ENCODE results near the gene APBB1.

Gene APBB1

DNA sequence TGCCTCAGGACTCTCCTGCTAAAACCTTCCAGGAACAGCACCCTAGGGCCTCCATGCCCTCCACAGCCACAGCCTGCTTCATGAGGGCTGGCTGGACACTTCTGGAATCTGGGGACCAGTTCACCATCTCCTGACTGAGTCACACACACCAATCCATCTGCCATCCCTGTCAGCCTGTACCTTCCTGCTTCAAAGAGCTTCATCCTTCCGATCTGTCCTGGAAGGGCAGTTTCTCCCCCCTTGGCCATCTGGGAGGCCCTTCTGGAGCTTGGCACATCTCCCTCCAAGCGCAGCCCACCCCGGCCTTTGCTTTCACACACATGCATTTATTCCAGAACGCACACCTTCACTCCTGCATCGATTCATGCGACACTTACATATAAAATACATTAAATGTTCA is 13.0 kb downstream of the APBB1 start:
- Histone ChIP-seq H3K27ac (replicated peaks) (no peak overlapping the region), H3K27me3 (ENCODE audit: insufficient read depth, poor library complexity, severe bottlenecking) (no peaks in the 10 kb centered on the region), H3K4me3 (replicated peaks; ENCODE audit: insufficient read depth, low read length) (no peak overlapping the region)
- no peak for DNase-seq (ENCODE audit: low read depth in 1 of 2, low spot score in 1 of 2)
- TF ChIP-seq GABPA (IDR thresholded peaks at IDR 0.05; ENCODE audit: low read depth) (no peak), POLR2AphosphoS5 (IDR thresholded peaks at IDR 0.05; ENCODE audit: low read depth) (no peak)

DNA sequence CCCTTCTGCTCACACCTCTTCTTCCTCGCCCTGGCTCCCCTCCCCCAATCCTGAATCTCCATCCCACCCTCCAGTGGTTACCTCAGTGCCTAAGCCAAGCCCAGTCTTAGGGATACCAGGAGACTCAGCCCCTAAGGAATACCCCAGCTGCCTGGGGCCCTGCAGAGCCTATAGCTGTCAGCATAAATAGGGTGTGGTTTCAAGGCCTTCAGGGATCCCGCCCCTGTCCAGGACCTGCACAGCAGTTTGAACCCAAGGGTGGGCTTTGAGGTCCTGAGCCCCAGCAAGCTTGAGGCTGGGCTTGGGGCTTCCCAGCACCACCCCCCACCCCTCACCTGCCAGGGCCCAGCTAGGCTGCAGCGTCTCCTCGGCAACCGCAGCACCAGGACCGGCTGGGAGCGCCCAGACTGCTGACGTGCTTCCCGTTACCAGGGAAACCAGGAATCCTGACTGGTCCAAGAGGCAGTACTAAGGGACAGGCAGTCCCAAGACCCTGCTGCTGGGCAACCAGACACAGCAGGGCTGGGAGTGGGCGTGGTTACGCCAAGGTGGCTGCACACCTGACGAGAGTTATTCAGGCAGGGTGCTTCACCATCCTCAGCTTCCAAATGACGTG is 13.7 kb downstream of the APBB1 start:
- no peaks in the 10 kb centered on the region for H3K27me3 ChIP-seq (ENCODE audit: insufficient read depth, poor library complexity, severe bottlenecking)
- no peak overlapping the region for H3K4me3 ChIP-seq (replicated peaks; ENCODE audit: insufficient read depth, low read length)
- TF ChIP-seq GABPA (IDR thresholded peaks at IDR 0.05; ENCODE audit: low read depth) (no peak), POLR2AphosphoS5 (IDR thresholded peaks at IDR 0.05; ENCODE audit: low read depth) (no peak), SPI1 (IDR thresholded peaks at IDR 0.05; ENCODE audit: borderline replicate concordance, low read depth) (no peak), REST (IDR thresholded peaks at IDR 0.05; ENCODE audit: insufficient replicate concordance, low read depth) (no peak)
- TF ChIP-seq, protein P1, sequence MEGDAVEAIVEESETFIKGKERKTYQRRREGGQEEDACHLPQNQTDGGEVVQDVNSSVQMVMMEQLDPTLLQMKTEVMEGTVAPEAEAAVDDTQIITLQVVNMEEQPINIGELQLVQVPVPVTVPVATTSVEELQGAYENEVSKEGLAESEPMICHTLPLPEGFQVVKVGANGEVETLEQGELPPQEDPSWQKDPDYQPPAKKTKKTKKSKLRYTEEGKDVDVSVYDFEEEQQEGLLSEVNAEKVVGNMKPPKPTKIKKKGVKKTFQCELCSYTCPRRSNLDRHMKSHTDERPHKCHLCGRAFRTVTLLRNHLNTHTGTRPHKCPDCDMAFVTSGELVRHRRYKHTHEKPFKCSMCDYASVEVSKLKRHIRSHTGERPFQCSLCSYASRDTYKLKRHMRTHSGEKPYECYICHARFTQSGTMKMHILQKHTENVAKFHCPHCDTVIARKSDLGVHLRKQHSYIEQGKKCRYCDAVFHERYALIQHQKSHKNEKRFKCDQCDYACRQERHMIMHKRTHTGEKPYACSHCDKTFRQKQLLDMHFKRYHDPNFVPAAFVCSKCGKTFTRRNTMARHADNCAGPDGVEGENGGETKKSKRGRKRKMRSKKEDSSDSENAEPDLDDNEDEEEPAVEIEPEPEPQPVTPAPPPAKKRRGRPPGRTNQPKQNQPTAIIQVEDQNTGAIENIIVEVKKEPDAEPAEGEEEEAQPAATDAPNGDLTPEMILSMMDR (IDR thresholded peaks at IDR 0.05; ENCODE audit: insufficient read depth, low read length): no peak
- no peak for DNase-seq (ENCODE audit: low read depth in 1 of 2, low spot score in 1 of 2)
- H3K27ac ChIP-seq (replicated peaks): no peak overlapping the region

DNA sequence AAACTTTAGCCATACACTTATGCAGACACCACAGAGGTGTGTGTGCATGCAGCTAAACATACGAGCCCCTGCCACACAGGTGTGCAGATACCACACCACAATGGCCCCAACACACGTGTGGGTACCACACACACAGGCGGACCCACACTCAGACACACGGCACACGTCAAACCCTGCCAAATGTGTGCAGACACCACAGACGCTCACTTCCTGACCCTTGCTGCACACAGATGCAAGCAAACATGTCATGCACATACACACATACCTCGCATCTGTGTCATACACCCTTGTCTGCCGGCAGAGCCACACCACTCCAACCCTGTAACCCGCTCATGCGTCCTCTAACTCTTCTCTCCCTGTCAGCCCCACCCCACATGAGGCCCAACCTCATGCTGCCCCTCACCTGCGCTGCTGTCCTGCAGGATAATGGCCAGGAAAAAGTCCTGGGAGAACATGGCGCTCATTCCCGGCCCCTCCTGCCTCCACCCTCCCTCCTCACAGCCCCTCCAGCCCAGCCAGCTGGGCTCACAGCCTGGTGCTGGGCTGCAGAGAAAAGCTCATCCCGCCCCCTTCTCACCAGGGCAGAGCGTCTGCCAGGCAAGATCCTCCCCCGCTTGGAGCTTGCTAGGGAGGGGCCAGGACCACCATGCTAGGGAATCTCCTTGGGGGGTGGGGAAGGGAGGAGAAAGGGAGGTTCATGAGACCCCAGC is 14.4 kb downstream of the APBB1 start:
- no peak for DNase-seq (ENCODE audit: low read depth in 1 of 2, low spot score in 1 of 2)
- H3K27ac ChIP-seq (replicated peaks): no peak overlapping the region
- TF ChIP-seq SPI1 (IDR thresholded peaks at IDR 0.05; ENCODE audit: borderline replicate concordance, low read depth) (no peak), REST (IDR thresholded peaks at IDR 0.05; ENCODE audit: insufficient replicate concordance, low read depth) (no peak), POLR2AphosphoS5 (IDR thresholded peaks at IDR 0.05; ENCODE audit: low read depth) (no peak), GABPA (IDR thresholded peaks at IDR 0.05; ENCODE audit: low read depth) (no peak)
- TF ChIP-seq, protein P1 (IDR thresholded peaks at IDR 0.05; ENCODE audit: insufficient read depth, low read length): no peak
- H3K27me3 ChIP-seq (ENCODE audit: insufficient read depth, poor library complexity, severe bottlenecking): no peaks in the 10 kb centered on the region
- no peak overlapping the region for H3K4me3 ChIP-seq (replicated peaks; ENCODE audit: insufficient read depth, low read length)

GRCh38 chr11:6403539-6403938 is 15.4 kb downstream of the APBB1 start:
- Histone ChIP-seq H3K4me3 (replicated peaks; ENCODE audit: insufficient read depth, low read length) (no peak overlapping the region), H3K27ac (replicated peaks) (no peak overlapping the region), H3K27me3 (ENCODE audit: insufficient read depth, poor library complexity, severe bottlenecking) (no peaks in the 10 kb centered on the region)
- TF ChIP-seq GABPA (IDR thresholded peaks at IDR 0.05; ENCODE audit: low read depth): no peak
- TF ChIP-seq SPI1 (IDR thresholded peaks at IDR 0.05; ENCODE audit: borderline replicate concordance, low read depth): no peak
- no peak for TF ChIP-seq POLR2AphosphoS5 (IDR thresholded peaks at IDR 0.05; ENCODE audit: low read depth)
- TF ChIP-seq REST (IDR thresholded peaks at IDR 0.05; ENCODE audit: insufficient replicate concordance, low read depth): no peak
- TF ChIP-seq, protein P1 (IDR thresholded peaks at IDR 0.05; ENCODE audit: insufficient read depth, low read length): no peak
- DNase-seq (ENCODE audit: low read depth in 1 of 2, low spot score in 1 of 2): no peak
